Brain microvascular endothelial cell (primary cell): Measurements from ENCODE around the gene SNX8.

Experiments used
- DNase-seq: peaks from one replicate; pipeline ENCODE4 v3.0.0-alpha.2; 2020
- H3K27ac ChIP-seq: fragments of 250-450 bp; sonication (Bioruptor Pico); 2 replicates; pipeline ENCODE4 v1.5.1; 2020; ENCODE audit warnings: mild to moderate bottlenecking, moderate library complexity
- H3K27me3 ChIP-seq: fragments of 250-450 bp; sonication (Bioruptor Pico); replicated peaks from 2 replicates; pipeline ENCODE4 v1.5.1; 2020; ENCODE audit warnings: mild to moderate bottlenecking
- H3K36me3 ChIP-seq: fragments of 250-450 bp; sonication (Bioruptor Pico); replicated peaks from 2 replicates; pipeline ENCODE4 v1.5.1; 2020; ENCODE audit warnings: mild to moderate bottlenecking
- H3K4me3 ChIP-seq: 2 replicates; pipeline ENCODE4 v1.5.1; 2011; ENCODE audit warnings: low read depth, mild to moderate bottlenecking, control low read depth, low read length, moderate library complexity
- in situ Hi-C: cut with HindIII; loops from 2 replicates; pipeline ENCODE4 v1.10.0; 2017; ENCODE audit warnings: low sequenced_read_pairs, low pct_ligation_motif_present
- TF ChIP-seq, protein P1 (sequence below): IDR thresholded peaks from 2 replicates; pipeline ENCODE4 v1.5.1; 2011; ENCODE audit warnings: low read depth, mild to moderate bottlenecking, moderate library complexity, low read length, control low read depth, inconsistent platforms; ENCODE audit errors: missing control alignments

SNX8 gene

DNA sequence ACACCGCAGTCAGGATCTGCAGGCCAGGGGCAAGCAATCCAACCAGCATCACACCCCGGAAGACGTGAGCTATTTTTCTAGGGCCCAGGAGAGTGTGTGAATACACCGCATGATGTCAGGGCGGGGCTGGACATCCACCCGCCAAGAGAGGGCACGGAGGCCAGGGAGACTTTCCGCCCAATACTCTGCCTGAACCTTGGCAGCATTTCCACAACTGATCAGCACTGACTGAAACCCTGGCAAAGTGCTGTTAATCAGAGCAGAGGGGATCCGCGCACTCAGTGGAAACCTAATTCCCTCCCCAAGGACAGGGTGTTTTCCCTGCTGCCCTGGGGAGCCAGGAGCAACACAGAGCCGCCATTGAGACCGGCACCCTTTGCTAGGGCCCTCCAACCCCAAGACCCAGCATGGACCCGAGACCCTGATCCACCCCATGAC is 89.7 kb downstream of the SNX8 start:
- TF ChIP-seq, protein P1, sequence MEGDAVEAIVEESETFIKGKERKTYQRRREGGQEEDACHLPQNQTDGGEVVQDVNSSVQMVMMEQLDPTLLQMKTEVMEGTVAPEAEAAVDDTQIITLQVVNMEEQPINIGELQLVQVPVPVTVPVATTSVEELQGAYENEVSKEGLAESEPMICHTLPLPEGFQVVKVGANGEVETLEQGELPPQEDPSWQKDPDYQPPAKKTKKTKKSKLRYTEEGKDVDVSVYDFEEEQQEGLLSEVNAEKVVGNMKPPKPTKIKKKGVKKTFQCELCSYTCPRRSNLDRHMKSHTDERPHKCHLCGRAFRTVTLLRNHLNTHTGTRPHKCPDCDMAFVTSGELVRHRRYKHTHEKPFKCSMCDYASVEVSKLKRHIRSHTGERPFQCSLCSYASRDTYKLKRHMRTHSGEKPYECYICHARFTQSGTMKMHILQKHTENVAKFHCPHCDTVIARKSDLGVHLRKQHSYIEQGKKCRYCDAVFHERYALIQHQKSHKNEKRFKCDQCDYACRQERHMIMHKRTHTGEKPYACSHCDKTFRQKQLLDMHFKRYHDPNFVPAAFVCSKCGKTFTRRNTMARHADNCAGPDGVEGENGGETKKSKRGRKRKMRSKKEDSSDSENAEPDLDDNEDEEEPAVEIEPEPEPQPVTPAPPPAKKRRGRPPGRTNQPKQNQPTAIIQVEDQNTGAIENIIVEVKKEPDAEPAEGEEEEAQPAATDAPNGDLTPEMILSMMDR, result no peak
- Histone ChIP-seq H3K4me3 (no peak overlapping the region), H3K27ac (no peak overlapping the region), H3K36me3 (peaks cover 16% of the 10 kb centered on the region), H3K27me3 (no peaks in the 10 kb centered on the region)
- no peak for DNase-seq
- in situ Hi-C loops, result no loop called here

DNA sequence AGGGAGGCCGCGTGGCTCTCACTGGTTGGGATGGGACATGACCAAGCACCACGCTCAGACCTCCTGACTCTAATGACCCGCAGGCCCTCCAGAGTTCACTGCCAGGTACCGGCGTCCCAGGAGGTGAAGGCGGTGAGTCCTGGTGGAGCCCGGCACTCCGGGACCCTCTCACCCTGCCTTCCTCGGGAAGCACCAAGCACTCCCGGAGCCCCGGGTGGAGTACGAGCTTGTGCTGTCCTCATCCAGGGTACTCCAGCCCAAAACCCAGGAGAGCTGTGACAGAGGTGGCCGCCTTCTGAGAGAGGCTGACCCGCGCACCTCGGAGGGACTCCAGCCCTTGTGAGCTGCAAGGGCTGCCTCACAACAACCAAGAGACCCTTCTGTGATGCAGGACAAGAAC is 90.9 kb downstream of the SNX8 start:
- in situ Hi-C loops, result no loop called here

DNA sequence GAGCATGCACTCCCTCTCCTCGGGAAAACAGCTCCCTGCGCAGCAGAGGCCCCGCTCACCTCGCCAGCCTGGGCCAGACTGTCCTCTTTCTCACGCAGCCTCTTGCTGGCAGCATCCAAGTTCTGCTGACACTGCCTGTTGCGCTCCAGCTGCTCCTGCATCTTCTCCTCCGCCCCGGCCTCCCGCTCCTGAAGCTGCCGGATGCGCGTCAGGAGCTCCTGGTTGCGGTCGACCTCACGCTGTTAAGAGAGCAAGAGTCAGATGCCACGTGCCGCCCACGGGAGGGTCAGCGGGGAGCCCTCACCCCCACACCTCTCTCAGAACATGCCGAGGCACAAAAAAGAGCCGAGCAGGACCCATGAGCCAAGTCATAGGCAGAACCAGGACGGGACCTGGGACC is 91.7 kb downstream of the SNX8 start:
- in situ Hi-C loops, result no loop called here
- DNase-seq, result no peak
- H3K36me3 ChIP-seq, result peaks cover 19% of the 10 kb centered on the region
- H3K27ac ChIP-seq, result no peak overlapping the region
- TF ChIP-seq, protein P1, result no peak
- no peak overlapping the region for H3K4me3 ChIP-seq
- H3K27me3 ChIP-seq, result no peaks in the 10 kb centered on the region

More for the DNA sequence above, 90.9 kb downstream of the SNX8 start:
- no peak overlapping the region for H3K4me3 ChIP-seq
- no peak for DNase-seq
- H3K36me3 ChIP-seq, result peaks cover 16% of the 10 kb centered on the region
- TF ChIP-seq, protein P1, result no peak
- H3K27me3 ChIP-seq, result no peaks in the 10 kb centered on the region
- no peak overlapping the region for H3K27ac ChIP-seq

DNA sequence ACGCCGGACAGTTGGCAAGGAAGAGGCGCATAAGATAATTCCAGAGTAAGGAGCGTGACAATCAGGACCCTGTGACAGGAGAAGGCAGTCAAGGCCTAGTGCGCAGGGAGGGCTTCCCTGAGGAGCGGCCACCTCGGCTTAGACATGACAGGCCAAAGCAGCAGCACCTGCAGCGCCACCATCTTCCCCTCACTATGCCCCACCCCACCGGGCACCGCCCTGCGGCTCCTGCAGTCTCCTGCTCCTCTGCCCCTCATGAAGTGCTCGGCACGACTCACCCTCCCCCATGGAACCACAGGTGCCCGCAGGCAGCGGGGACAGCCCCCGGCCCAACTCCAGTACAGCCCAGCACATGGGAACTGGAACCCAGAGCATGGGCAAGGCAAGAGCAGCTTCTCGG is 93.3 kb downstream of the SNX8 start:
- Histone ChIP-seq H3K27me3 (no peaks in the 10 kb centered on the region), H3K4me3 (no peak overlapping the region), H3K27ac (no peak overlapping the region), H3K36me3 (peaks cover 27% of the 10 kb centered on the region)
- TF ChIP-seq, protein P1, result no peak
- in situ Hi-C loops, result no loop called here
- no peak for DNase-seq

DNA sequence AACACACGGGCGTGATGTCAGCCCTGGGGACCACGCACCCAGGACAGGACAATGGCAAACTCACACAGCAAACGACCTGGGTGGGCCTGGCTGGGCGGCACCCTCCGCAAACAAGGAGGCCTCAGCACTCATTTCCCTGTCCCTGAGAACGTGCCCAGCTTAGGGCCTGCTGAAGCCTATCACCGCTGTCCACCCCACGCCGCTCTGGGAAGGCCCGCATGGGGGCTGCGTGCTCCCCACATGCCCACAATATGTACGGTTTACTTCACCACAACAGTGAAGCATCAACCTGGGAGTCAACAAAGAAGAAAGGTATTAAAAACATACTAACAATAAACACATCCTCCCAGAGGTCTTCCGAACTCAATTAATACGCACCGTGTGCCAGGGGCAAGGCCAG is 93.7 kb downstream of the SNX8 start:
- TF ChIP-seq, protein P1, result no peak
- DNase-seq, result no peak

DNA sequence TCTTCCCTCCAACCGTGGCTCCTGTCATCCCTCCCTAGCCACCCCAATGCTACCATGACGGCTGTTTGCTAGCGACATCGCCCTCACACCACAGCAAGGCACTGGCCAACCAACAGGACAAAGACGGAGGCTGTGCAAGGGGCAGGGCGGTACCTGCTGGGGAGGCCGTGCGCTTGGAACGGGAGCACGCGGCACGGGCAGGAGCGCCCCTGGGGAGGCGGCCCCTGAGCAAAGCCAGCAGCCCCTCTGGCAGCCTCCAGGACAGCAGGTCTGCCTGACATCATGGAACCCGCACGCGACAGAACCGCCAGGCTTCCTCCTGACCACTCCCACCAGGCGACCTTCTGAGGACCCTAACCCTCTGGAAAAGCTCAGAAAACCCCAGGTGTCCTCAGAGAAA is 94.2 kb downstream of the SNX8 start:
- no peak overlapping the region for H3K27ac ChIP-seq
- no peaks in the 10 kb centered on the region for H3K27me3 ChIP-seq
- DNase-seq, result no peak
- in situ Hi-C loops, result no loop called here
- TF ChIP-seq, protein P1, result no peak
- H3K36me3 ChIP-seq, result peaks cover 34% of the 10 kb centered on the region
- H3K4me3 ChIP-seq, result no peak overlapping the region

More for the DNA sequence above, 93.7 kb downstream of the SNX8 start:
- H3K36me3 ChIP-seq, result peaks cover 30% of the 10 kb centered on the region
- in situ Hi-C loops, result no loop called here
- H3K27ac ChIP-seq, result no peak overlapping the region
- H3K27me3 ChIP-seq, result no peaks in the 10 kb centered on the region
- no peak overlapping the region for H3K4me3 ChIP-seq
